ENCODE data around the gene YEATS2. TPM values are rescaled to one million over a fixed set of nuclear protein-coding genes. Genes with fewer than 3 reads are reported as not detected.

YEATS2 gene
- total RNA-seq, 1 donor from 2014 or later, result 30.7 TPM

GRCh38 chr3:183810643-183811594 lies 113.3 kb downstream of the YEATS2 start:
- Histone ChIP-seq H3K4me3 (no peak overlapping the region), H3K36me3 (peaks cover 63% of the 10 kb centered on the region), H3K4me1 (no peaks in the 10 kb centered on the region), H3K27ac (no peak overlapping the region), H3K9me3 (no peaks in the 10 kb centered on the region), H3K27me3 (no peaks in the 10 kb centered on the region)
- TF ChIP-seq CTCF (IDR thresholded peaks at IDR 0.05), result no peak
- intact Hi-C loops (cut with DNase I), result no loop called here
- ATAC-seq (no peak), DNase-seq (no peak)

- no peak for ATAC-seq
- intact Hi-C loops (cut with DNase I), result no loop called here
- H3K9me3 ChIP-seq, result no peaks in the 10 kb centered on the region
- H3K4me3 ChIP-seq, result no peak overlapping the region
- no peaks in the 10 kb centered on the region for H3K27me3 ChIP-seq
- no peaks in the 10 kb centered on the region for H3K4me1 ChIP-seq
- TF ChIP-seq CTCF (IDR thresholded peaks at IDR 0.05), result no peak
- no peak for DNase-seq
- H3K36me3 ChIP-seq, result peaks cover 58% of the 10 kb centered on the region
- H3K27ac ChIP-seq, result no peak overlapping the region
Observed at GRCh38 chr3:183811638-183812037, 114.0 kb downstream of the YEATS2 start.

GRCh38 chr3:183812761-183813445 lies 115.3 kb downstream of the YEATS2 start:
- no peak for DNase-seq

GRCh38 chr3:183814240-183814639 lies 116.6 kb downstream of the YEATS2 start:
- no peak for TF ChIP-seq CTCF (IDR thresholded peaks at IDR 0.05)

More at GRCh38 chr3:183812761-183813445, 115.3 kb downstream of the YEATS2 start:
- H3K4me1 ChIP-seq, result no peaks in the 10 kb centered on the region
- peaks cover 45% of the 10 kb centered on the region for H3K36me3 ChIP-seq
- no peaks in the 10 kb centered on the region for H3K9me3 ChIP-seq
- no peaks in the 10 kb centered on the region for H3K27me3 ChIP-seq
- no peak overlapping the region for H3K27ac ChIP-seq
- intact Hi-C loops (cut with DNase I), result no loop called here
- no peak overlapping the region for H3K4me3 ChIP-seq
- no peak for TF ChIP-seq CTCF (IDR thresholded peaks at IDR 0.05)
- no peak for ATAC-seq

GRCh38 chr3:183815563-183815940 lies 118.0 kb downstream of the YEATS2 start:
- intact Hi-C loops (cut with DNase I), result no loop called here
- no peaks in the 10 kb centered on the region for H3K27me3 ChIP-seq
- no peak for TF ChIP-seq CTCF (IDR thresholded peaks at IDR 0.05)
- H3K4me1 ChIP-seq, result no peaks in the 10 kb centered on the region
- H3K9me3 ChIP-seq, result no peaks in the 10 kb centered on the region
- DNase-seq (no peak), ATAC-seq (no peak)
- H3K27ac ChIP-seq, result no peak overlapping the region
- H3K4me3 ChIP-seq, result no peak overlapping the region
- peaks cover 20% of the 10 kb centered on the region for H3K36me3 ChIP-seq

More at GRCh38 chr3:183814240-183814639, 116.6 kb downstream of the YEATS2 start:
- DNase-seq (no peak), ATAC-seq (no peak)
- H3K36me3 ChIP-seq, result peaks cover 33% of the 10 kb centered on the region
- no peaks in the 10 kb centered on the region for H3K4me1 ChIP-seq
- intact Hi-C loops (cut with DNase I), result no loop called here
- H3K9me3 ChIP-seq, result no peaks in the 10 kb centered on the region
- no peak overlapping the region for H3K4me3 ChIP-seq
- H3K27ac ChIP-seq, result no peak overlapping the region
- no peaks in the 10 kb centered on the region for H3K27me3 ChIP-seq
